HPDE6-E6E7 (cell line): Measurements from ENCODE around the gene ZNF555.
"Not testable (repeated sequence)": the region's sequence is repeated elsewhere in the genome, so short reads cannot be mapped to it uniquely, and the experiment has no call there.

ENCODE experiments used
- DNase-seq: peaks from one replicate; pipeline ENCODE4 v3.0.0; 2011; ENCODE audit warnings: missing footprints; ENCODE audit errors: extremely low spot score

ZNF555 gene

GRCh38 chr19:2840794-2841791, at the start of gene ZNF555:
TSS of gene ZNF555 (plus strand) at chr19:2841475. CDS start at chr19:2841573, 98 bp downstream.
- peak; percentile 99 for DNase-seq

GRCh38 chr19:2791876-2792275, 49.4 kb upstream of the ZNF555 start:
- DNase-seq: no peak

GRCh38 chr19:2792666-2793065, 48.6 kb upstream of the ZNF555 start:
- DNase-seq: not testable (repeated sequence)

GRCh38 chr19:2793126-2793525, 48.1 kb upstream of the ZNF555 start:
- DNase-seq: no peak

- no peak for DNase-seq
These were observed 47.7 kb upstream of the ZNF555 start for GRCh38 chr19:2793577-2793976.

- DNase-seq: no peak
These were observed 45.2 kb upstream of the ZNF555 start for GRCh38 chr19:2795827-2796658.

- no peak for DNase-seq
These were observed 44.5 kb upstream of the ZNF555 start for GRCh38 chr19:2796659-2797266.

- DNase-seq: no peak
These were observed 44.0 kb upstream of the ZNF555 start for GRCh38 chr19:2797280-2797679.

GRCh38 chr19:2798158-2798685, 43.1 kb upstream of the ZNF555 start:
- no peak for DNase-seq

- no peak for DNase-seq
These were observed 42.5 kb upstream of the ZNF555 start for GRCh38 chr19:2798733-2799132.

GRCh38 chr19:2799273-2800020, 41.8 kb upstream of the ZNF555 start:
- DNase-seq: no peak

- DNase-seq: no peak
These were observed 40.8 kb upstream of the ZNF555 start for GRCh38 chr19:2800506-2800905.

GRCh38 chr19:2802826-2803225, 38.4 kb upstream of the ZNF555 start:
- DNase-seq: no peak

GRCh38 chr19:2803486-2804155, 37.7 kb upstream of the ZNF555 start:
- no peak for DNase-seq

- DNase-seq: no peak
These were observed 36.9 kb upstream of the ZNF555 start for GRCh38 chr19:2804156-2805004.

GRCh38 chr19:2805261-2805900, 35.9 kb upstream of the ZNF555 start:
- no peak for DNase-seq

GRCh38 chr19:2805991-2806649, 35.2 kb upstream of the ZNF555 start:
- DNase-seq: no peak

- DNase-seq: no peak
These were observed 34.4 kb upstream of the ZNF555 start for GRCh38 chr19:2806736-2807378.
